K562 (cell line): ENCODE results near the gene CD4.
A peak's percentile ranks its signal among the peaks of the same experiment; 100 is the strongest.

Experiments
- CTCF ChIP-seq, 3 experiments: IDR thresholded peaks in 2 of 3; conservative IDR thresholded peaks in 1 of 3; 2 replicates each; pipeline ENCODE4 v1.5.1; 2011 to 2012; ENCODE audit warnings: low read length in 3 of 3, mild to moderate bottlenecking in 3 of 3, control low read depth in 2 of 3, improper control_type of control experiment in 1 of 3, inconsistent platforms in 1 of 3, low read depth in 1 of 3, mixed read lengths in 1 of 3, moderate library complexity in 1 of 3; ENCODE audit not compliant: insufficient read depth in 2 of 3
- ELF4 ChIP-seq: fragments of 450-650 bp; formaldehyde crosslinking; IDR thresholded peaks from 2 replicates; pipeline ENCODE4 v1.4.0; 2022; ENCODE audit warnings: missing genetic modification characterization
- ETV6 ChIP-seq, 3 experiments: fragments of 150-350 bp in 1 of 3; sonication (generic) in 1 of 3; formaldehyde crosslinking in 1 of 3; IDR thresholded peaks; 2 replicates each; pipeline versions ENCODE4 v1.6.1 to v1.8.0; 2014 to 2022; ENCODE audit warnings: borderline replicate concordance in 2 of 3, low read depth in 2 of 3, antibody characterized with exemption in 1 of 3, low read length in 1 of 3, mild to moderate bottlenecking in 1 of 3, missing genetic modification reagents in 1 of 3
- EWSR1 ChIP-seq: fragments of 450-650 bp; IDR thresholded peaks from 2 replicates; pipeline ENCODE4 v1.6.1; 2018; ENCODE audit warnings: borderline replicate concordance, mild to moderate bottlenecking, low read depth, moderate library complexity; ENCODE audit not compliant: partially characterized antibody
- FOXA1 ChIP-seq: fragments of 450-650 bp; IDR thresholded peaks from 2 replicates; pipeline ENCODE4 v1.6.1; 2016; ENCODE audit warnings: mild to moderate bottlenecking, borderline replicate concordance
- GATA2 ChIP-seq: sonication (generic); formaldehyde crosslinking; IDR thresholded peaks from 2 replicates; pipeline ENCODE4 v1.4.0; 2020; ENCODE audit warnings: mild to moderate bottlenecking, missing genetic modification reagents
- JUND ChIP-seq, 2 experiments: IDR thresholded peaks; 2 replicates in 1 of 2; 3 replicates in 1 of 2; pipeline ENCODE4 v1.6.1; 2011; ENCODE audit warnings: borderline replicate concordance in 2 of 2, low read depth in 2 of 2, low read length in 2 of 2, improper control_type of control experiment in 1 of 2, missing biosample characterization in 1 of 2, missing genetic modification characterization in 1 of 2, missing genetic modification reagents in 1 of 2
- RAD21 ChIP-seq, 2 experiments: fragments of 250-450 bp in 1 of 2; fragments of 450-650 bp in 1 of 2; sonication (Bioruptor Pico) in 1 of 2; formaldehyde crosslinking in 1 of 2; IDR thresholded peaks in 1 of 2; conservative IDR thresholded peaks in 1 of 2; 2 replicates each; pipeline versions ENCODE4 v1.4.0 to v1.8.0; 2020 to 2022; ENCODE audit warnings: mild to moderate bottlenecking in 2 of 2, moderate library complexity in 1 of 2
- SP1 ChIP-seq: sonication (generic); formaldehyde crosslinking; IDR thresholded peaks from 2 replicates; pipeline ENCODE4 v1.8.1; 2022; ENCODE audit warnings: mild to moderate bottlenecking, missing genetic modification reagents
- TRIM28 ChIP-seq: fragments of 450-650 bp; IDR thresholded peaks from 2 replicates; pipeline ENCODE4 v1.6.1; 2017
- USF2 ChIP-seq: sonication (generic); formaldehyde crosslinking; IDR thresholded peaks from 2 replicates; pipeline ENCODE4 v1.5.0; 2020; ENCODE audit warnings: missing genetic modification reagents
- ZBTB40 ChIP-seq, 2 experiments: fragments of 450-650 bp in 1 of 2; sonication (generic) in 1 of 2; formaldehyde crosslinking in 1 of 2; IDR thresholded peaks; 2 replicates each; pipeline versions ENCODE4 v1.7.1 to v1.9.0; 2016 to 2022; ENCODE audit warnings: inconsistent platforms in 1 of 2, mild to moderate bottlenecking in 1 of 2, missing genetic modification reagents in 1 of 2
- ZNF449 ChIP-seq: fragments of 250-450 bp; sonication (Bioruptor Pico); IDR thresholded peaks from 2 replicates; pipeline ENCODE4 v1.8.0; 2022; ENCODE audit warnings: moderate library complexity, mild to moderate bottlenecking, inconsistent platforms
- TF ChIP-seq, protein P1 (sequence below): fragments of 250-450 bp; sonication (Bioruptor Pico); IDR thresholded peaks from 2 replicates; pipeline ENCODE4 v1.4.0; 2020; ENCODE audit warnings: mild to moderate bottlenecking

DNA sequence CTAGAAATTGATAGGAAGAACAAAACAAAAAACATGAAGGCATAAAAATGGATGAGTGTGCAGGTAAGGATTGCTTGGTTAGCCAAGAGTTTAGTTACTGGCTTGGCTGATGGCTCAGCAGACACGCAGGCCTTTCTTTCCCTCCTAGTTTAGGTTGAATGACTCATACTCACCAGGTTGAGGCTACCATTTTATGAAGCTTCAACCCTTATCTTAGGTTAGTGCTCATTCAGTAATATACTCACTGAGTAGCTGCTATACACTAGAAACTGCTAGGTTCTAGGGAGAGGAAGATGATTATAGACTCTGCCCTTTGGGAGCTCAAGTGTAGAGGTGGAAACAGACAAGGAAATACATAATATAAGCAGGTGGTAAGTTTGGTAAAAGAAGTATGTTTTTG is 44.9 kb downstream of the CD4 start:
- no peak for TF ChIP-seq SP1
- TF ChIP-seq CTCF (IDR thresholded peaks at IDR 0.05 in 2 of 3, conservative IDR thresholded peaks at IDR 0.05 in 1 of 3; ENCODE audit: insufficient read depth in 2 of 3, low read depth in 1 of 3, low read length in 3 of 3) = no peak
- TF ChIP-seq ZBTB40 (IDR thresholded peaks at IDR 0.05) = no peak
- TF ChIP-seq ZBTB40 (CRISPR knock-in tag; IDR thresholded peaks at IDR 0.05) = no peak
- TF ChIP-seq, protein P1, sequence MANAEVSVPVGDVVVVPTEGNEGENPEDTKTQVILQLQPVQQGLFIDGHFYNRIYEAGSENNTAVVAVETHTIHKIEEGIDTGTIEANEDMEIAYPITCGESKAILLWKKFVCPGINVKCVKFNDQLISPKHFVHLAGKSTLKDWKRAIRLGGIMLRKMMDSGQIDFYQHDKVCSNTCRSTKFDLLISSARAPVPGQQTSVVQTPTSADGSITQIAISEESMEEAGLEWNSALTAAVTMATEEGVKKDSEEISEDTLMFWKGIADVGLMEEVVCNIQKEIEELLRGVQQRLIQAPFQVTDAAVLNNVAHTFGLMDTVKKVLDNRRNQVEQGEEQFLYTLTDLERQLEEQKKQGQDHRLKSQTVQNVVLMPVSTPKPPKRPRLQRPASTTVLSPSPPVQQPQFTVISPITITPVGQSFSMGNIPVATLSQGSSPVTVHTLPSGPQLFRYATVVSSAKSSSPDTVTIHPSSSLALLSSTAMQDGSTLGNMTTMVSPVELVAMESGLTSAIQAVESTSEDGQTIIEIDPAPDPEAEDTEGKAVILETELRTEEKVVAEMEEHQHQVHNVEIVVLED (CRISPR knock-in tag) = no peak
- no peak for TF ChIP-seq FOXA1
- no peak for TF ChIP-seq RAD21 (CRISPR knock-in tag; conservative IDR thresholded peaks at IDR 0.05 in 1 of 2, IDR thresholded peaks at IDR 0.05 in 1 of 2)
- no peak for TF ChIP-seq USF2 (CRISPR knock-in tag)
- no peak for TF ChIP-seq EWSR1
- TF ChIP-seq ETV6 (IDR thresholded peaks at IDR 0.05; ENCODE audit: borderline replicate concordance in 1 of 2, low read depth in 2 of 2, low read length in 1 of 2) = no peak
- no peak for TF ChIP-seq ETV6 (CRISPR knock-in tag; IDR thresholded peaks at IDR 0.05; ENCODE audit: borderline replicate concordance)
- no peak for TF ChIP-seq TRIM28
- TF ChIP-seq JUND (IDR thresholded peaks at IDR 0.05; ENCODE audit: borderline replicate concordance, low read depth, low read length) = peak; percentile 55; the same call in 1 of the 2 replicates
- peak; percentile 35; the same call in 1 of the 3 replicates for TF ChIP-seq JUND (tag; IDR thresholded peaks at IDR 0.05; ENCODE audit: borderline replicate concordance, low read depth, low read length)
- no peak for TF ChIP-seq GATA2 (CRISPR knock-in tag)
- TF ChIP-seq ZNF449 (CRISPR knock-in tag) = no peak
- TF ChIP-seq ELF4 (CRISPR knock-in tag) = no peak
